Stimulated activated naive CD8-positive, alpha-beta T cell treated with anti-CD3 and anti-CD28 coated beads, Interleukin-15, Interleukin-2, amounts not matched to agents 100 ng/mL and 50 ng/mL, for 24 hours (primary cell): ENCODE data around the gene STRN4.

Experiments
- H3K27ac Mint-ChIP-seq: one replicate; pipeline ENCODE4 v1.8.0; 2021; ENCODE audit warnings: mild to moderate bottlenecking, mixed read lengths
- H3K27me3 Mint-ChIP-seq: one replicate; pipeline ENCODE4 v1.8.0; 2021; ENCODE audit warnings: mixed read lengths
- H3K36me3 Mint-ChIP-seq: one replicate; pipeline ENCODE4 v1.8.0; 2021; ENCODE audit warnings: low read depth, mixed read lengths
- H3K4me1 Mint-ChIP-seq: one replicate; pipeline ENCODE4 v1.8.0; 2021; ENCODE audit warnings: low read depth, mixed read lengths
- H3K4me3 Mint-ChIP-seq: one replicate; pipeline ENCODE4 v1.8.0; 2021; ENCODE audit warnings: mild to moderate bottlenecking, mixed read lengths
- H3K9me3 Mint-ChIP-seq: one replicate; pipeline ENCODE4 v1.8.0; 2021; ENCODE audit warnings: mixed read lengths

Gene STRN4

GRCh38 chr19:46737761-46738171 is 8.5 kb downstream of the STRN4 start:
- Mint-ChIP-seq H3K27ac (no peak overlapping the region), H3K9me3 (no peaks in the 10 kb centered on the region), H3K27me3 (no peaks in the 10 kb centered on the region), H3K4me1 (peaks cover 24% of the 10 kb centered on the region), H3K4me3 (no peak overlapping the region), H3K36me3 (peaks cover 45% of the 10 kb centered on the region)

GRCh38 chr19:46737298-46737654 is 9.0 kb downstream of the STRN4 start:
- H3K27me3 Mint-ChIP-seq, result no peaks in the 10 kb centered on the region
- no peaks in the 10 kb centered on the region for H3K9me3 Mint-ChIP-seq

GRCh38 chr19:46736531-46737297 is 9.5 kb downstream of the STRN4 start:
- Mint-ChIP-seq H3K27me3 (no peaks in the 10 kb centered on the region), H3K4me3 (no peak overlapping the region), H3K27ac (no peak overlapping the region), H3K9me3 (no peaks in the 10 kb centered on the region), H3K4me1 (peaks cover 19% of the 10 kb centered on the region), H3K36me3 (peaks cover 48% of the 10 kb centered on the region)

More at GRCh38 chr19:46737298-46737654, 9.0 kb downstream of the STRN4 start:
- H3K27ac Mint-ChIP-seq, result no peak overlapping the region
- no peak overlapping the region for H3K4me3 Mint-ChIP-seq
- H3K4me1 Mint-ChIP-seq, result peaks cover 19% of the 10 kb centered on the region
- H3K36me3 Mint-ChIP-seq, result peaks cover 43% of the 10 kb centered on the region

DNA sequence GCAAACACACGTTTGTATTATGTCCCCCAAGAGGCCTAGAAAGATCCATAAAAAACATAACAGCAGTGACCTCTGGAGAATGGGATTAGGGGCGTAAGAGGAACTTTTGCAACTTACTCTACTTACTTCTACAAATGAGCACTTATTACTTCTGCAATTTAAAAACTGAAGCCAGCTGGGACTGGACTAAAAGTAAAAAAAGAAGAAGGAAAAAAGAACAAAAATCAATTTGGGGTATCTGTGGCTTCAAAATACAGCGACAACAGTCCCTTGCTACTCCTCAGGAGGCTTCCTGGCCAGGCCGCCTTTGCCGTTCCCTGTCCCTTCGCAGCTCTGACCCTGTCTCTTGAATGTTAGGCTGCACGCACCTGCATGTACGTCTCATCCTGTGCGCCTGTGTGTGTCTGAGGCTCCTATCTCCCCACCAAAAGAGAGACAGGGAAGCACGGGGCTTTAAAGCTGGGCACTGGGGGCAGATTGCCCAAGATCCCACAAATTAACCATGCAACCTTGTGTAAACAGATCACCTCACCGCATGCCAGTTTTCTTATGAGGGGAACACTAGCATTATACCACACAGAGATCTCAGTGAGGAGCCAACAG is 12.5 kb downstream of the STRN4 start:
- Mint-ChIP-seq H3K4me1 (peaks cover 22% of the 10 kb centered on the region), H3K27ac (no peak overlapping the region), H3K27me3 (no peaks in the 10 kb centered on the region), H3K36me3 (peaks cover 62% of the 10 kb centered on the region), H3K4me3 (no peak overlapping the region), H3K9me3 (no peaks in the 10 kb centered on the region)

GRCh38 chr19:46732966-46733689 is 13.1 kb downstream of the STRN4 start:
- H3K4me1 Mint-ChIP-seq, result peaks cover 26% of the 10 kb centered on the region
- H3K9me3 Mint-ChIP-seq, result no peaks in the 10 kb centered on the region
- no peak overlapping the region for H3K4me3 Mint-ChIP-seq
- no peaks in the 10 kb centered on the region for H3K27me3 Mint-ChIP-seq
- H3K36me3 Mint-ChIP-seq, result peaks cover 67% of the 10 kb centered on the region
- H3K27ac Mint-ChIP-seq, result no peak overlapping the region

- H3K27ac Mint-ChIP-seq, result no peak overlapping the region
- H3K27me3 Mint-ChIP-seq, result no peaks in the 10 kb centered on the region
- peaks cover 63% of the 10 kb centered on the region for H3K36me3 Mint-ChIP-seq
- no peaks in the 10 kb centered on the region for H3K9me3 Mint-ChIP-seq
- H3K4me3 Mint-ChIP-seq, result no peak overlapping the region
- H3K4me1 Mint-ChIP-seq, result peaks cover 26% of the 10 kb centered on the region
Measured at GRCh38 chr19:46732172-46732938, 13.9 kb downstream of the STRN4 start.

- peaks cover 26% of the 10 kb centered on the region for H3K4me1 Mint-ChIP-seq
- peak overlapping the region; percentile 64 for H3K27ac Mint-ChIP-seq
- no peak overlapping the region for H3K4me3 Mint-ChIP-seq
- H3K27me3 Mint-ChIP-seq, result no peaks in the 10 kb centered on the region
- H3K36me3 Mint-ChIP-seq, result peaks cover 56% of the 10 kb centered on the region
- H3K9me3 Mint-ChIP-seq, result no peaks in the 10 kb centered on the region
Measured at GRCh38 chr19:46731584-46731983, 14.7 kb downstream of the STRN4 start.

- Mint-ChIP-seq H3K27me3 (no peaks in the 10 kb centered on the region), H3K4me1 (peaks cover 26% of the 10 kb centered on the region), H3K27ac (no peak overlapping the region), H3K36me3 (peaks cover 60% of the 10 kb centered on the region), H3K4me3 (no peak overlapping the region), H3K9me3 (no peaks in the 10 kb centered on the region)
Measured at GRCh38 chr19:46731007-46731501, 15.2 kb downstream of the STRN4 start.

DNA sequence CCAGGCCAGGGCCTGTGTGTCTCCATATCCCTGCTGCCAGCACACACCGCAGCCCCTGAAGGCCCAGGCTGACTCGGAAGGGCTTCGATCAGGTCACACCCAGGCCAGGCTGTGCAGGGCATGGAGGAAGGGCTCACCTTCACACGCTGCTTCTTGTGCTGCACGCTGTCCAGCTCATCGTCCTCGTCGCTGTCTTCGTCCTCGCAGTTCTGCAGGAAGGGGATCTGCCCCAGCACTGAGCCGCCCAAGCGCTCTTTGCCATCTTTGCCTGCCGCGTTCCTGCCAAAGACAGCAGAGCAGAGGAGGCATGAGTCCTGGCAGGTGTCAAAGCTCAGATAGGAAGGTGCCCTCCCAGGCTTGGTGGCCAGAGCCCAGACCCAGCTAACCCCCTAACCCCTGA is 15.7 kb downstream of the STRN4 start:
- Mint-ChIP-seq H3K4me1 (peaks cover 26% of the 10 kb centered on the region), H3K27me3 (no peaks in the 10 kb centered on the region), H3K4me3 (no peak overlapping the region), H3K36me3 (peaks cover 65% of the 10 kb centered on the region), H3K9me3 (no peaks in the 10 kb centered on the region), H3K27ac (no peak overlapping the region)

GRCh38 chr19:46730187-46730586 is 16.1 kb downstream of the STRN4 start:
- Mint-ChIP-seq H3K4me3 (no peak overlapping the region), H3K27ac (no peak overlapping the region), H3K36me3 (peaks cover 66% of the 10 kb centered on the region), H3K9me3 (no peaks in the 10 kb centered on the region), H3K4me1 (peaks cover 26% of the 10 kb centered on the region), H3K27me3 (no peaks in the 10 kb centered on the region)

DNA sequence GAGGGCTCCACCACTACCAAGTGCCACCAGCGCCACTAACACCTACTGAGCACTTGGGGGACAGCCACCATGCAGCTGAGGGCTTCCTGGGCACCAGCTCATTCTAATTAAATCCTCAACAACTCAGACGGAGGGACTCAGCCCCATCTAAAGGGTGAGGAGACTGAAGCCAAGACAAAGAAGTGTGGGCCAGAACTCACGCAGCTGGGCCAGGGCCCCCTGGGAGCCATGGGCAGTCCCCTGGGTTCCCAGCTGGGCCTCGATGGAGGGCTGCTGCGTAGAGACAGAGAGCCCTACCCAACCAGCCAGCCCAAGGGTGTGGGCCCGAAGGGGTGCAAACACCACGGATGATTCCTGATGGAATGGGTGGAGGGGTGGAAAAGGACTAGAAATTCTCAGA is 16.6 kb downstream of the STRN4 start:
- Mint-ChIP-seq H3K36me3 (peaks cover 66% of the 10 kb centered on the region), H3K27me3 (no peaks in the 10 kb centered on the region), H3K4me1 (peaks cover 26% of the 10 kb centered on the region), H3K27ac (no peak overlapping the region), H3K4me3 (no peak overlapping the region), H3K9me3 (no peaks in the 10 kb centered on the region)

DNA sequence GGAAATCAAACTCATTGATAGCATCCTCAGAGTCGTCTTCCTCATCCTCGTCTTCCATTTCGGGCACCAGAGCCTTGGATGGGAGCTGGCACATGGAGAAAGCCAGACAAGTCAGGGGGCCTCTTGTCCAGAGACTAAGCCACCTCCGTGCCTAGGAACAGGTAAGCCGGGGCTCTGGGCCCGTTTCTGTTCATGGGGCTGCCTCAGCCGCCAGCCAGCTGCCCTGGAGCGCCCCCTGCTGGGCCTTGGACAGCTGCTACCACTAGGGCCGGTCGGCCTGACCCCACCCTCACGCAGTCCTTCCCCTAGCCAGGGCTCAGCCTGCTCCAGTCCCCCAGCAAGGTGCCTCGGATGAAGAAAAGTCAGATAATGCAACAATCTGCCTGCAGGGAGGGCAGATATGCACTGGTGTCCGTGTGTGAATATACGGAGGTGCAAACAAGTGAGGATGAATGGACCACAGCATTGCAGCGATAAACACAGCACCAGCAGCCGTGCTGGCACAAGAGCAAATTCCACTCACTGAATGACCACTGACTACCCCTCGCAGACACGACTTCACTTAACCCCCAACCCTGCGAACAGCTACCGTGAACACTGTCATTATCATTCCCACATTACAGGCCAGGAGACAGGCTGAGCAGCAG is 17.4 kb downstream of the STRN4 start:
- H3K36me3 Mint-ChIP-seq, result peaks cover 64% of the 10 kb centered on the region
- peaks cover 26% of the 10 kb centered on the region for H3K4me1 Mint-ChIP-seq
- H3K4me3 Mint-ChIP-seq, result no peak overlapping the region

DNA sequence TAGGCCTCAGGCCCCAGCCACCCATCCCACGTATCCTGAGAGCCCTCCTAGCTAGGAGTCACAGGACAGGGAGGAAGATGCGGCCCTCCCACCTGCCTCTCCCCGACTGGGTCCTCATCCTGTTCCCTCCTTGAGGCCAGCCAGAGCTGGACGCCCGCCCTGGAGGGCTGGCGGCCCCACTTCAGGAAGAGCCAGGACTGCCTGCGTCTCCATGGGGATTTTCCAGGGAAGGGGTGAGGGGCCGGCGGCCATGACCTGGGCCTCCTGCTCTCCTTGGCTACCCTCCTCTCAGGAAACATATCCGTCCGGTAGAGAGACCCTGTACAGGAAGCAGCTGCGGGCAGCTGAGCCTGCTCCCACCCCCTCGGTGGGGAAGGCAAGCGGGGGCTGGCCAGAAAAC is 18.0 kb downstream of the STRN4 start:
- H3K4me3 Mint-ChIP-seq, result no peak overlapping the region
- H3K27me3 Mint-ChIP-seq, result no peaks in the 10 kb centered on the region
- H3K4me1 Mint-ChIP-seq, result peaks cover 31% of the 10 kb centered on the region
- H3K27ac Mint-ChIP-seq, result peak overlapping the region; percentile 21
- H3K9me3 Mint-ChIP-seq, result no peaks in the 10 kb centered on the region
- H3K36me3 Mint-ChIP-seq, result peaks cover 59% of the 10 kb centered on the region

More for the DNA sequence above, 17.4 kb downstream of the STRN4 start:
- Mint-ChIP-seq H3K27ac (peak overlapping the region; percentile 21), H3K9me3 (no peaks in the 10 kb centered on the region), H3K27me3 (no peaks in the 10 kb centered on the region)

DNA sequence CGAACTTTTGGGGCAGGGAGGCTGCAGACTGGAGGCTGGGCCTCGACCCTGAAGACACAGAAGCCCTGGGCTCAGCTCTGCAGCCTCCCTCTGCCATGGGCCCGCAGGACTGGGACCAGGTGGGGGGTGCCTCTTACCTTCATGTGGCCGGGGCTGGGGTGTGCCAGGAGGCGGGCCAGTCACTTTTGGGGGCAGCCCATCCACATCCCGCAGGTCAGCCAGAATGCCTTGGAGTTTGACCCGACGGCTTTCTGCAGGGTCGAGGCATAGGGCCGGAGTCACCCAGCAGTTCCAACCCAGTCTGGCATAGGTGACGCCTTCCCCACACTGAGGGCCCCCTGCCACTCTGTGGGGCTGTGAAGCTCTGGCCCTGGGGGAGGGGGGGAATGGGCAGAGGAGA is 18.5 kb downstream of the STRN4 start:
- no peaks in the 10 kb centered on the region for H3K27me3 Mint-ChIP-seq
- H3K9me3 Mint-ChIP-seq, result no peaks in the 10 kb centered on the region
- peaks cover 32% of the 10 kb centered on the region for H3K4me1 Mint-ChIP-seq
- H3K36me3 Mint-ChIP-seq, result peaks cover 56% of the 10 kb centered on the region
- no peak overlapping the region for H3K27ac Mint-ChIP-seq
- no peak overlapping the region for H3K4me3 Mint-ChIP-seq
